Loucy (cell line): Measurements from ENCODE around the gene ITIH3.

Source experiments
- H2AFZ ChIP-seq: fragments of 200-600 bp; sonication (generic); 2 replicates; pipeline ENCODE4 v1.6.0; 2016; ENCODE audit warnings: antibody characterized with exemption, mild to moderate bottlenecking, low read length, moderate library complexity
- H3F3A ChIP-seq: fragments of 200-600 bp; 2 replicates; pipeline ENCODE4 v1.6.0; 2016; ENCODE audit warnings: antibody characterized with exemption, low read depth, mild to moderate bottlenecking
- H3K27me3 ChIP-seq: fragments of 200-600 bp; sonication (generic); 2 replicates; pipeline ENCODE4 v1.6.1; 2014; ENCODE audit warnings: low read length, mild to moderate bottlenecking; ENCODE audit not compliant: insufficient read depth, poor library complexity, severe bottlenecking
- H3K36me3 ChIP-seq: fragments of 200-600 bp; sonication (generic); 2 replicates; pipeline ENCODE4 v1.6.1; 2016; ENCODE audit warnings: low read length; ENCODE audit not compliant: insufficient read depth
- H3K4me1 ChIP-seq: fragments of 200-600 bp; sonication (generic); 2 replicates; pipeline ENCODE4 v1.5.1; 2014; ENCODE audit warnings: low read length, mild to moderate bottlenecking; ENCODE audit not compliant: insufficient read depth, poor library complexity, severe bottlenecking
- H3K4me2 ChIP-seq: fragments of 200-600 bp; sonication (generic); 2 replicates; pipeline ENCODE4 v1.6.0; 2014; ENCODE audit warnings: antibody characterized with exemption, low read length, low read depth, mild to moderate bottlenecking; ENCODE audit not compliant: poor library complexity, severe bottlenecking
- H3K4me3 ChIP-seq: fragments of 200-600 bp; sonication (generic); 2 replicates; pipeline ENCODE4 v1.5.1; 2014; ENCODE audit warnings: low read length, mild to moderate bottlenecking, mixed read lengths; ENCODE audit not compliant: poor library complexity, severe bottlenecking
- H3K79me2 ChIP-seq: fragments of 200-600 bp; sonication (generic); 2 replicates; pipeline ENCODE4 v1.6.1; 2014; ENCODE audit warnings: low read length; ENCODE audit not compliant: insufficient read depth
- H3K9ac ChIP-seq: fragments of 200-600 bp; sonication (generic); 2 replicates; pipeline ENCODE4 v1.6.0; 2014; ENCODE audit warnings: mild to moderate bottlenecking, low read depth, low read length, moderate library complexity; ENCODE audit not compliant: poor library complexity, severe bottlenecking
- H3K9me2 ChIP-seq: fragments of 200-600 bp; sonication (generic); replicated peaks from 2 replicates; pipeline ENCODE4 v1.6.1; 2016; ENCODE audit warnings: low read depth, low read length, mixed read lengths
- H3K9me3 ChIP-seq: fragments of 200-600 bp; sonication (generic); 2 replicates; pipeline ENCODE4 v1.6.1; 2014; ENCODE audit warnings: mild to moderate bottlenecking, antibody characterized with exemption, low read length, low read depth; ENCODE audit not compliant: insufficient read depth
- H4K20me1 ChIP-seq: fragments of 200-600 bp; sonication (generic); 2 replicates; pipeline ENCODE4 v1.6.0; 2014; ENCODE audit warnings: antibody characterized with exemption, low read length, mild to moderate bottlenecking; ENCODE audit not compliant: insufficient read depth, poor library complexity, severe bottlenecking
- EZH2phosphoT487 ChIP-seq: fragments of 200-600 bp; IDR thresholded peaks from 2 replicates; pipeline ENCODE4 v1.6.1; 2018; ENCODE audit warnings: antibody characterized with exemption, mild to moderate bottlenecking, moderate library complexity, borderline replicate concordance
- TF ChIP-seq, protein P1 (sequence below): fragments of 200-600 bp; sonication (generic); conservative IDR thresholded peaks from 2 replicates; pipeline ENCODE4 v1.5.1; 2014; ENCODE audit warnings: mild to moderate bottlenecking, antibody characterized with exemption, low read length

ITIH3 gene

DNA sequence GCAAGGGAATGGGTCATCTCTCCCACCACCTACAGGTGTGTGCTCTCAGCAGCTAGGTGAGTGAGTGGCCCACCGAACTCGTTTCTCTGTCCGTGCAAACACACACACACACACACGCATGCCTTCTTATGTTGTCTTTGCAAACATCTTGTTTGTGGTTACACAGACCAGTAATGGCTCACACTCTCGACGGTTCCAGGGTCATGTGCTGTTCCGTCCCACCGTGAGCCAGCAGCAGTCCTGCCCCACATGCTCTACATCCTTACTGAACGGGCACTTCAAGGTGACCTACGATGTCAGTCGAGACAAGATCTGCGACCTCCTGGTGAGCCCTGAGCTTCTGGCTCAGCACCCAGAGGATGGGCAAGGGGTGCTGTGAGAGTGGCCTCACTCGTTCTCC is 12.9 kb upstream of the ITIH3 start:
- Histone ChIP-seq H3K36me3 (no peaks in the 10 kb centered on the region), H3K9me2 (no peaks in the 10 kb centered on the region), H3K4me2 (no peak overlapping the region), H3K4me3 (no peak overlapping the region), H3K9ac (no peak overlapping the region), H4K20me1 (no peaks in the 10 kb centered on the region), H2AFZ (no peak overlapping the region), H3K9me3 (no peaks in the 10 kb centered on the region), H3F3A (no peaks in the 10 kb centered on the region), H3K79me2 (no peaks in the 10 kb centered on the region), H3K4me1 (no peaks in the 10 kb centered on the region), H3K27me3 (no peaks in the 10 kb centered on the region)
- TF ChIP-seq, protein P1, sequence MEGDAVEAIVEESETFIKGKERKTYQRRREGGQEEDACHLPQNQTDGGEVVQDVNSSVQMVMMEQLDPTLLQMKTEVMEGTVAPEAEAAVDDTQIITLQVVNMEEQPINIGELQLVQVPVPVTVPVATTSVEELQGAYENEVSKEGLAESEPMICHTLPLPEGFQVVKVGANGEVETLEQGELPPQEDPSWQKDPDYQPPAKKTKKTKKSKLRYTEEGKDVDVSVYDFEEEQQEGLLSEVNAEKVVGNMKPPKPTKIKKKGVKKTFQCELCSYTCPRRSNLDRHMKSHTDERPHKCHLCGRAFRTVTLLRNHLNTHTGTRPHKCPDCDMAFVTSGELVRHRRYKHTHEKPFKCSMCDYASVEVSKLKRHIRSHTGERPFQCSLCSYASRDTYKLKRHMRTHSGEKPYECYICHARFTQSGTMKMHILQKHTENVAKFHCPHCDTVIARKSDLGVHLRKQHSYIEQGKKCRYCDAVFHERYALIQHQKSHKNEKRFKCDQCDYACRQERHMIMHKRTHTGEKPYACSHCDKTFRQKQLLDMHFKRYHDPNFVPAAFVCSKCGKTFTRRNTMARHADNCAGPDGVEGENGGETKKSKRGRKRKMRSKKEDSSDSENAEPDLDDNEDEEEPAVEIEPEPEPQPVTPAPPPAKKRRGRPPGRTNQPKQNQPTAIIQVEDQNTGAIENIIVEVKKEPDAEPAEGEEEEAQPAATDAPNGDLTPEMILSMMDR = no peak
- TF ChIP-seq EZH2phosphoT487 = no peak

DNA sequence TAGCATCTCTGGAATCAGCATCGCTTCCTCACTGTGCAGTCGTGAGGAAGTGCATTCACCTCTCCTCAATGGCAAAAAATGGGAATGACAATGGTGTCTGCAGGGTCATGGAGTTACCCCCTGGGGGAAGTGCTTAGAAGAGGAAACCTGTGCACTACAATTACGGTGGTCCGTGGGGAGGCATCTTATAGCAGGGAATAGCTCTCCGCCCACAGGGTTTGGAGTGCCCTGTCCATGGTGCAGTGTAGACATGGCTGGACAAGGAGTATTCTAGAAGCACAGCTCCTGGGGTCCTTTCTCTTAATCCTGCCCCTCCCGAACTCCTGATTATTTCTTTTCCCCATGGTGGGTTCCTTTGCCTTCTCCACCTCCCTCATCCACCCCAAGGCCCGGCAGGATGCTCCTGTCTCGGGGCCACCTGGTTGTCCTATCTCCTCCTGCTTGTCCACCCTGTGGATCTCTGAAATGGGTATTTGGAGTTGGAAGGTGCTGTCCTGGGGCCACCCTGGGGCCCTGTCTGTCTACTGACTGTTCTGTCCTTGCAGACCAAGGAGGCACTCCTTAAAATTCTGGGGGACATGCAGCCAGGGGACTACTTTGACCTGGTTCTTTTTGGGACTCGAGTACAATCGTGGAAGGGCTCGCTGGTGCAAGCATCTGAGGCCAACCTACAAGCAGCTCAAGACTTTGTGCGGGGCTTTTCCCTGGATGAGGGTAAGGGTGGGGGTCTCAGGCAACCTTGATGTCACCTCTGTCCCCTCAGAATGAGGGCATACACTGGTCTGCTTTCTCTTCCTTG is 12.0 kb upstream of the ITIH3 start:
- no peaks in the 10 kb centered on the region for H3K36me3 ChIP-seq
- TF ChIP-seq, protein P1 = no peak
- TF ChIP-seq EZH2phosphoT487 = no peak
- no peaks in the 10 kb centered on the region for H3K9me3 ChIP-seq
- no peaks in the 10 kb centered on the region for H3F3A ChIP-seq
- no peaks in the 10 kb centered on the region for H3K79me2 ChIP-seq
- no peak overlapping the region for H2AFZ ChIP-seq
- no peaks in the 10 kb centered on the region for H3K9me2 ChIP-seq
- no peak overlapping the region for H3K4me3 ChIP-seq
- no peak overlapping the region for H3K4me2 ChIP-seq
- H4K20me1 ChIP-seq = no peaks in the 10 kb centered on the region
- no peaks in the 10 kb centered on the region for H3K27me3 ChIP-seq
- H3K9ac ChIP-seq = no peak overlapping the region
- no peaks in the 10 kb centered on the region for H3K4me1 ChIP-seq

DNA sequence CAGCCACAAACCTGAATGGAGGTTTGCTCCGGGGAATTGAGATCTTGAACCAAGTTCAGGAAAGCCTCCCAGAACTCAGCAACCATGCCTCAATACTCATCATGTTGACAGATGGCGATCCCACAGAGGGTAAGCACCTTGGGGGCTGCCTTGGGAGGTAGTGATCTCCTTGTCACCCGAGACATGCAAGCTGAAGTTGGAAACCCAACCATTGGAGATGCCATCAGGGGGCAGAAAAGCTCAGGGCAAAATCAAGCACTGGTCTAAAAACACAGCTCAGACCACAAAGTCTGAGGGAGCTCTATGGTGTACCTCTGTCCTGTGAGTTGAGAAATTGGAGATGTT is 11.4 kb upstream of the ITIH3 start:
- H3K9me2 ChIP-seq = no peaks in the 10 kb centered on the region
- H3K27me3 ChIP-seq = no peaks in the 10 kb centered on the region
- no peaks in the 10 kb centered on the region for H3K4me1 ChIP-seq

More for the DNA sequence above, 11.4 kb upstream of the ITIH3 start:
- Histone ChIP-seq H3K4me3 (no peak overlapping the region), H3K9ac (no peak overlapping the region), H2AFZ (no peak overlapping the region), H3K79me2 (no peaks in the 10 kb centered on the region), H3F3A (no peaks in the 10 kb centered on the region), H4K20me1 (no peaks in the 10 kb centered on the region), H3K4me2 (no peak overlapping the region), H3K36me3 (no peaks in the 10 kb centered on the region), H3K9me3 (no peaks in the 10 kb centered on the region)
- TF ChIP-seq, protein P1 = no peak
- no peak for TF ChIP-seq EZH2phosphoT487
